ENCODE data around the gene THSD4. TPM values are rescaled to one million over a fixed set of nuclear protein-coding genes. Genes with fewer than 3 reads are reported as not detected.

The THSD4 gene
- polyA plus RNA-seq, 1 donor from 2014 or later, result 0.46 TPM

DNA sequence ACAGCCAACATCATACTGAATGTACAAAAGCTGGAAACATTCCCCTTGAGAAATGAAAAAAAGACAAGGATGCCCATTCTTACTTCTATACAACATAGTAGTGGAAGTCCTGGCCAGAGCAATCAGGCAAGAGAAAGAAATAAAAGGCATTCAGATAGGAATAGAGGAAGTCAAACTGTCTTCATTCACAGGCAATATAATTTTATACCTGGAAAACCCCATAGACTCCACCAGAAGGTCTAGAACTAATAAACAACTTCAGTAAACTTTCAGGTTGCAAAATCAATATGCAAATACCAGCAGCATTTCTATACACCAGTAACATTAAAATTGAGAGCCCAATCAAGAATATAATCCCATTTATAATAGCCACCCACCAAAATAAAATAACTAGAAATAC is 27.1 kb upstream of the THSD4 start:
- Histone ChIP-seq H3K9ac (ENCODE audit: low read length) (no peak overlapping the region), H3K36me3 (ENCODE audit: insufficient read depth, low read length) (no peaks in the 10 kb centered on the region), H2AFZ (ENCODE audit: low read depth, low read length) (no peak overlapping the region), H3K9me3 (ENCODE audit: low read length) (no peaks in the 10 kb centered on the region), H3K27ac (ENCODE audit: low read length) (no peak overlapping the region), H4K20me1 (ENCODE audit: insufficient read depth) (no peaks in the 10 kb centered on the region), H3K4me2 (ENCODE audit: low read length) (no peak overlapping the region), H3K4me3 (ENCODE audit: low read length) (no peak overlapping the region), H3K79me2 (replicated peaks; ENCODE audit: insufficient read depth, low read length) (no peaks in the 10 kb centered on the region), H3K27me3 (ENCODE audit: insufficient read depth, low read depth, low read length) (no peaks in the 10 kb centered on the region), H3F3A (ENCODE audit: insufficient read depth, low read length, poor library complexity, severe bottlenecking) (no peaks in the 10 kb centered on the region), H3K9me2 (ENCODE audit: insufficient read depth, low read length) (no peaks in the 10 kb centered on the region)
- TF ChIP-seq SMC3 (conservative IDR thresholded peaks at IDR 0.05; ENCODE audit: poor library complexity) (no peak), RAD21 (conservative IDR thresholded peaks at IDR 0.05) (no peak), EP300 (conservative IDR thresholded peaks at IDR 0.05; ENCODE audit: poor library complexity, severe bottlenecking) (no peak), POLR2AphosphoS5 (IDR thresholded peaks at IDR 0.05) (no peak)
- TF ChIP-seq, protein P1, sequence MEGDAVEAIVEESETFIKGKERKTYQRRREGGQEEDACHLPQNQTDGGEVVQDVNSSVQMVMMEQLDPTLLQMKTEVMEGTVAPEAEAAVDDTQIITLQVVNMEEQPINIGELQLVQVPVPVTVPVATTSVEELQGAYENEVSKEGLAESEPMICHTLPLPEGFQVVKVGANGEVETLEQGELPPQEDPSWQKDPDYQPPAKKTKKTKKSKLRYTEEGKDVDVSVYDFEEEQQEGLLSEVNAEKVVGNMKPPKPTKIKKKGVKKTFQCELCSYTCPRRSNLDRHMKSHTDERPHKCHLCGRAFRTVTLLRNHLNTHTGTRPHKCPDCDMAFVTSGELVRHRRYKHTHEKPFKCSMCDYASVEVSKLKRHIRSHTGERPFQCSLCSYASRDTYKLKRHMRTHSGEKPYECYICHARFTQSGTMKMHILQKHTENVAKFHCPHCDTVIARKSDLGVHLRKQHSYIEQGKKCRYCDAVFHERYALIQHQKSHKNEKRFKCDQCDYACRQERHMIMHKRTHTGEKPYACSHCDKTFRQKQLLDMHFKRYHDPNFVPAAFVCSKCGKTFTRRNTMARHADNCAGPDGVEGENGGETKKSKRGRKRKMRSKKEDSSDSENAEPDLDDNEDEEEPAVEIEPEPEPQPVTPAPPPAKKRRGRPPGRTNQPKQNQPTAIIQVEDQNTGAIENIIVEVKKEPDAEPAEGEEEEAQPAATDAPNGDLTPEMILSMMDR (IDR thresholded peaks at IDR 0.05; ENCODE audit: poor library complexity, severe bottlenecking), result no peak
- TF ChIP-seq, protein P2, sequence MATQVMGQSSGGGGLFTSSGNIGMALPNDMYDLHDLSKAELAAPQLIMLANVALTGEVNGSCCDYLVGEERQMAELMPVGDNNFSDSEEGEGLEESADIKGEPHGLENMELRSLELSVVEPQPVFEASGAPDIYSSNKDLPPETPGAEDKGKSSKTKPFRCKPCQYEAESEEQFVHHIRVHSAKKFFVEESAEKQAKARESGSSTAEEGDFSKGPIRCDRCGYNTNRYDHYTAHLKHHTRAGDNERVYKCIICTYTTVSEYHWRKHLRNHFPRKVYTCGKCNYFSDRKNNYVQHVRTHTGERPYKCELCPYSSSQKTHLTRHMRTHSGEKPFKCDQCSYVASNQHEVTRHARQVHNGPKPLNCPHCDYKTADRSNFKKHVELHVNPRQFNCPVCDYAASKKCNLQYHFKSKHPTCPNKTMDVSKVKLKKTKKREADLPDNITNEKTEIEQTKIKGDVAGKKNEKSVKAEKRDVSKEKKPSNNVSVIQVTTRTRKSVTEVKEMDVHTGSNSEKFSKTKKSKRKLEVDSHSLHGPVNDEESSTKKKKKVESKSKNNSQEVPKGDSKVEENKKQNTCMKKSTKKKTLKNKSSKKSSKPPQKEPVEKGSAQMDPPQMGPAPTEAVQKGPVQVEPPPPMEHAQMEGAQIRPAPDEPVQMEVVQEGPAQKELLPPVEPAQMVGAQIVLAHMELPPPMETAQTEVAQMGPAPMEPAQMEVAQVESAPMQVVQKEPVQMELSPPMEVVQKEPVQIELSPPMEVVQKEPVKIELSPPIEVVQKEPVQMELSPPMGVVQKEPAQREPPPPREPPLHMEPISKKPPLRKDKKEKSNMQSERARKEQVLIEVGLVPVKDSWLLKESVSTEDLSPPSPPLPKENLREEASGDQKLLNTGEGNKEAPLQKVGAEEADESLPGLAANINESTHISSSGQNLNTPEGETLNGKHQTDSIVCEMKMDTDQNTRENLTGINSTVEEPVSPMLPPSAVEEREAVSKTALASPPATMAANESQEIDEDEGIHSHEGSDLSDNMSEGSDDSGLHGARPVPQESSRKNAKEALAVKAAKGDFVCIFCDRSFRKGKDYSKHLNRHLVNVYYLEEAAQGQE (IDR thresholded peaks at IDR 0.05; ENCODE audit: borderline replicate concordance), result no peak

DNA sequence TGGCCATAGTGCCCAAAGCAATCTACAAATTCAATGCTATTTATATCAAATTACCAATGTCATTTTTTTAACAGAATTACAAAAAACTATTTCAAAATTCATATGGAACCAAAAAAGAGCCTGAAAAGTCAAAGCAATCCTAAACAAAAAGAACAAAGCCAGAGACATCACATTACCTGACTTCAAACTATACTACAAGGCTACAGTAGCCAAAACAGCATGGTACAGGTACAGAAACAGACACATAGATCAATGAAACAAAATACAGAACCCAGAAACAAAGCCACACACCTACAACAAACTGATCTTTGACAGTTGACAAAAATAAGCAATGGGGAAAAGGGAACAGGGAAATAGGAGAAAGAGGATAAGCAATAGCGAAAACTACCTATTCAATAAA is 26.6 kb upstream of the THSD4 start:
- no peak overlapping the region for H3K27ac ChIP-seq (ENCODE audit: low read length)
- no peaks in the 10 kb centered on the region for H3K36me3 ChIP-seq (ENCODE audit: insufficient read depth, low read length)
- H3F3A ChIP-seq (ENCODE audit: insufficient read depth, low read length, poor library complexity, severe bottlenecking), result no peaks in the 10 kb centered on the region
- H3K4me3 ChIP-seq (ENCODE audit: low read length), result no peak overlapping the region
- TF ChIP-seq MXI1 (conservative IDR thresholded peaks at IDR 0.05; ENCODE audit: poor library complexity, severe bottlenecking), result no peak
- TF ChIP-seq EZH2 (IDR thresholded peaks at IDR 0.05; ENCODE audit: borderline replicate concordance, insufficient read depth, low read length, poor library complexity, severe bottlenecking), result no peak
- TF ChIP-seq, protein P1 (IDR thresholded peaks at IDR 0.05; ENCODE audit: poor library complexity, severe bottlenecking), result no peak
- no peak for TF ChIP-seq SMC3 (conservative IDR thresholded peaks at IDR 0.05; ENCODE audit: poor library complexity)
- TF ChIP-seq TAF1 (IDR thresholded peaks at IDR 0.05; ENCODE audit: low read depth), result no peak
- no peak for TF ChIP-seq EP300 (conservative IDR thresholded peaks at IDR 0.05; ENCODE audit: poor library complexity, severe bottlenecking)
- TF ChIP-seq RAD21 (conservative IDR thresholded peaks at IDR 0.05), result no peak
- TF ChIP-seq, protein P2 (IDR thresholded peaks at IDR 0.05; ENCODE audit: borderline replicate concordance), result no peak
- no peak for TF ChIP-seq POLR2AphosphoS5 (IDR thresholded peaks at IDR 0.05)
- no peaks in the 10 kb centered on the region for H3K79me2 ChIP-seq (replicated peaks; ENCODE audit: insufficient read depth, low read length)
- no peak overlapping the region for H3K9ac ChIP-seq (ENCODE audit: low read length)
- H4K20me1 ChIP-seq (ENCODE audit: insufficient read depth), result no peaks in the 10 kb centered on the region
- no peaks in the 10 kb centered on the region for H3K9me3 ChIP-seq (ENCODE audit: low read length)
- H3K4me2 ChIP-seq (ENCODE audit: low read length), result no peak overlapping the region
- H3K27me3 ChIP-seq (ENCODE audit: insufficient read depth, low read depth, low read length), result no peaks in the 10 kb centered on the region
- no peaks in the 10 kb centered on the region for H3K9me2 ChIP-seq (ENCODE audit: insufficient read depth, low read length)
- no peak overlapping the region for H2AFZ ChIP-seq (ENCODE audit: low read depth, low read length)

Measured in neural cell (in vitro differentiated cells).